Left ventricle myocardium inferior (tissue), 1 donor: ENCODE measurements around the gene HPCAL1. TPM values are rescaled to one million over a fixed set of nuclear protein-coding genes. Genes with fewer than 3 reads are reported as not detected.

Experiments
- DNase-seq: peaks from one replicate; pipeline ENCODE4 v3.0.0-alpha.2; 2020
- H3K27ac ChIP-seq: fragments of 200-600 bp; replicated peaks from 2 replicates; pipeline ENCODE4 v1.8.0; 2021
- H3K27me3 ChIP-seq: fragments of 200-600 bp; 2 replicates; pipeline ENCODE4 v1.8.0; 2021; ENCODE audit warnings: low read depth
- H3K36me3 ChIP-seq: fragments of 200-600 bp; 2 replicates; pipeline ENCODE4 v1.8.0; 2021
- H3K4me1 ChIP-seq: fragments of 200-600 bp; 2 replicates; pipeline ENCODE4 v1.8.0; 2021
- H3K4me3 ChIP-seq: fragments of 200-600 bp; 2 replicates; pipeline ENCODE4 v1.8.0; 2021; ENCODE audit warnings: mild to moderate bottlenecking, moderate library complexity
- H3K9me3 ChIP-seq: fragments of 200-600 bp; replicated peaks from 2 replicates; pipeline ENCODE4 v1.8.0; 2021
- CTCF ChIP-seq: fragments of 200-600 bp; IDR thresholded peaks from 2 replicates; pipeline ENCODE4 v1.8.0; 2021; ENCODE audit warnings: antibody characterized with exemption, mild to moderate bottlenecking, borderline replicate concordance
- intact Hi-C: fragments of 100-400 bp; cut with micrococcal nuclease; formaldehyde crosslinking; loops from one replicate; pipeline ENCODE4 v1.11.0; 2022
- total RNA-seq: library from RNA; stranded (reverse); fragmentation: NEBNext Ultra II Directional; extraction: Animal tissue kit (Norgen Biotek cat#: 25700); gene quantifications from one replicate; pipeline ENCODE4 v1.2.1, GENCODE V29; 2021
- donor health status: DM: no; HTN: yes; CAD: no; lungs with severe emphysema.

HPCAL1 gene
- total RNA-seq, 1 donor from 2014 or later, result 29.4 TPM

- no peaks in the 10 kb centered on the region for H3K9me3 ChIP-seq
- no peaks in the 10 kb centered on the region for H3K36me3 ChIP-seq
- H3K27ac ChIP-seq, result no peak overlapping the region
- intact Hi-C loops, result no loop called here
- no peak for TF ChIP-seq CTCF
- H3K27me3 ChIP-seq, result no peaks in the 10 kb centered on the region
- DNase-seq, result no peak
- peaks cover 48% of the 10 kb centered on the region for H3K4me1 ChIP-seq
- H3K4me3 ChIP-seq, result no peak overlapping the region
Measured at GRCh38 chr2:10308866-10309265, 6.2 kb downstream of the HPCAL1 start.

GRCh38 chr2:10309286-10309685 lies 6.6 kb downstream of the HPCAL1 start:
- H3K27me3 ChIP-seq, result no peaks in the 10 kb centered on the region
- peaks cover 44% of the 10 kb centered on the region for H3K4me1 ChIP-seq
- TF ChIP-seq CTCF, result no peak
- intact Hi-C loops, result no loop called here
- no peaks in the 10 kb centered on the region for H3K36me3 ChIP-seq
- no peak overlapping the region for H3K27ac ChIP-seq
- no peaks in the 10 kb centered on the region for H3K9me3 ChIP-seq
- no peak overlapping the region for H3K4me3 ChIP-seq
- no peak for DNase-seq

- no peak for DNase-seq
Measured at GRCh38 chr2:10310309-10310888, 7.7 kb downstream of the HPCAL1 start.

GRCh38 chr2:10311736-10312135 lies 9.0 kb downstream of the HPCAL1 start:
- Histone ChIP-seq H3K4me3 (no peak overlapping the region), H3K9me3 (no peaks in the 10 kb centered on the region), H3K36me3 (no peaks in the 10 kb centered on the region), H3K27me3 (no peaks in the 10 kb centered on the region), H3K4me1 (peaks cover 21% of the 10 kb centered on the region), H3K27ac (no peak overlapping the region)
- intact Hi-C loops, result no loop called here
- DNase-seq, result no peak
- TF ChIP-seq CTCF, result no peak

More at GRCh38 chr2:10310309-10310888, 7.7 kb downstream of the HPCAL1 start:
- Histone ChIP-seq H3K27me3 (no peaks in the 10 kb centered on the region), H3K36me3 (no peaks in the 10 kb centered on the region), H3K27ac (no peak overlapping the region), H3K4me1 (peaks cover 33% of the 10 kb centered on the region), H3K9me3 (no peaks in the 10 kb centered on the region), H3K4me3 (no peak overlapping the region)
- intact Hi-C loops, result no loop called here
- no peak for TF ChIP-seq CTCF

GRCh38 chr2:10312437-10312957 lies 9.8 kb downstream of the HPCAL1 start:
- Histone ChIP-seq H3K27me3 (no peaks in the 10 kb centered on the region), H3K27ac (no peak overlapping the region), H3K4me3 (no peak overlapping the region), H3K9me3 (no peaks in the 10 kb centered on the region), H3K36me3 (no peaks in the 10 kb centered on the region), H3K4me1 (peaks cover 14% of the 10 kb centered on the region)
- intact Hi-C loops, result no loop called here
- DNase-seq, result no peak
- TF ChIP-seq CTCF, result no peak
